GM12872 (cell line): Measurements from ENCODE around the gene RAB18.

Experiments used
- CTCF ChIP-seq: IDR thresholded peaks from 3 replicates; pipeline ENCODE4 v1.5.1; 2011; ENCODE audit warnings: low read depth, mild to moderate bottlenecking, low read length, moderate library complexity; ENCODE audit not compliant: insufficient read depth

Gene RAB18

GRCh38 chr10:27550823-27551222 lies 46.7 kb downstream of the RAB18 start:
- no peak for TF ChIP-seq CTCF

- peak; percentile 63 for TF ChIP-seq CTCF
Measured at GRCh38 chr10:27558612-27559020, 54.5 kb downstream of the RAB18 start.

GRCh38 chr10:27561334-27561733 lies 57.2 kb downstream of the RAB18 start:
- TF ChIP-seq CTCF, result no peak

- TF ChIP-seq CTCF, result no peak
Measured at GRCh38 chr10:27564398-27564797, 60.3 kb downstream of the RAB18 start.

GRCh38 chr10:27564880-27565279 lies 60.8 kb downstream of the RAB18 start:
- TF ChIP-seq CTCF, result no peak

GRCh38 chr10:27568196-27569175 lies 64.4 kb downstream of the RAB18 start:
- no peak for TF ChIP-seq CTCF

GRCh38 chr10:27569946-27570345 lies 65.8 kb downstream of the RAB18 start:
- TF ChIP-seq CTCF, result no peak
